ENCODE measurements around the gene SEC61G. TPM values are rescaled to one million over a fixed set of nuclear protein-coding genes. Genes with fewer than 3 reads are reported as not detected.
A peak's percentile ranks its signal among the peaks of the same experiment; 100 is the strongest.

The SEC61G gene
- total RNA-seq: 177 to 195 TPM (median 194 TPM) in 3 replicates
- long read RNA-seq, transcript SEC61G-201 (4 exons, 462 nt): major isoform, 190 of 218 reads
- long read RNA-seq, transcript SEC61G-202 (4 exons, 459 nt): minor isoform, 9 of 218 reads
- long read RNA-seq, transcript SEC61G-204 (4 exons, 512 nt): minor isoform, 6 of 218 reads
- long read RNA-seq, partial matches to known transcripts: 8 of 218 reads
- long read RNA-seq, other reads (novel, unspliced or antisense): 5 of 218 reads

- H3K4me3 Mint-ChIP-seq (ENCODE audit: unreplicated experiment): peak within 1 kb of the TSS; percentile 99
- peak; percentile 98 for DNase-seq (ENCODE audit: low spot score)
- no peaks in the 10 kb centered on the region for H3K9me3 Mint-ChIP-seq (ENCODE audit: low read depth)
- H3K4me1 Mint-ChIP-seq (ENCODE audit: low read depth): peaks cover 40% of the 10 kb centered on the region
- peak within 1 kb of the TSS; percentile 96 for H3K27ac Mint-ChIP-seq (ENCODE audit: unreplicated experiment)
- H3K27me3 Mint-ChIP-seq (ENCODE audit: low read depth): no peaks in the 10 kb centered on the region
- peaks cover 3% of the 10 kb centered on the region for H3K36me3 Mint-ChIP-seq (ENCODE audit: low read depth)
- no peak for TF ChIP-seq CTCF (IDR thresholded peaks at IDR 0.05)
These were observed at the start of gene SEC61G for GRCh38 chr7:54758702-54759592. Gene SEC61G, minus strand, starts transcription at chr7:54759211. Its CDS starts 1,623 bp downstream, at chr7:54757588.

- Mint-ChIP-seq H3K27me3 (ENCODE audit: low read depth) (peaks cover 6% of the 10 kb centered on the region), H3K27ac (ENCODE audit: unreplicated experiment) (no peak overlapping the region), H3K4me1 (ENCODE audit: low read depth) (peaks cover 4% of the 10 kb centered on the region), H3K9me3 (ENCODE audit: low read depth) (no peaks in the 10 kb centered on the region), H3K4me3 (ENCODE audit: unreplicated experiment) (no peak overlapping the region), H3K36me3 (ENCODE audit: low read depth) (peaks cover 3% of the 10 kb centered on the region)
- TF ChIP-seq CTCF (IDR thresholded peaks at IDR 0.05): no peak
- no peak for DNase-seq (ENCODE audit: low spot score)
These were observed 43.8 kb upstream of the SEC61G start for GRCh38 chr7:54802841-54803240.

DNA sequence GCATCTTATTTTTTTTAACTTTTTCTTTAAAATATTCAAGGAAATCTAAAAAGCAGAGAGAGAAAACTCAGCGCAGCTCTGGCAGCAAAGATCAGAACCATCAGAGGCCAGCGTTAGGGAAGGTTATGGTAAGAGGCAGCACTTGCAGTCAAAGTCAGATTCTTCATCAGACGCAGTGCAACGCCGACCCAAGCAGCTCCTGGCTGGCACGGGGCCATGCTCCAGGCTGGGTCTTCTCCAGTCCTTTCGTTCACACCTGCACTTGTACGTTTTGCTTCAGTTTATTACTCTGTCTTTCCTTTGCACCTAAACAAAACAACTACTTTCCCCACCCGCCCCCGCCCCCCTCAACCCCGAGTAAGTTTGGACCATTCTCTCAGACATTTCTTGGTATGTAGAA lies 43.1 kb upstream of the SEC61G start:
- H3K4me3 Mint-ChIP-seq (ENCODE audit: unreplicated experiment): no peak overlapping the region
- peaks cover 4% of the 10 kb centered on the region for H3K4me1 Mint-ChIP-seq (ENCODE audit: low read depth)
- H3K27ac Mint-ChIP-seq (ENCODE audit: unreplicated experiment): no peak overlapping the region
- peaks cover 3% of the 10 kb centered on the region for H3K36me3 Mint-ChIP-seq (ENCODE audit: low read depth)
- no peak for DNase-seq (ENCODE audit: low spot score)
- TF ChIP-seq CTCF (IDR thresholded peaks at IDR 0.05): no peak
- peaks cover 6% of the 10 kb centered on the region for H3K27me3 Mint-ChIP-seq (ENCODE audit: low read depth)
- H3K9me3 Mint-ChIP-seq (ENCODE audit: low read depth): no peaks in the 10 kb centered on the region

GRCh38 chr7:54799792-54800191 lies 40.8 kb upstream of the SEC61G start:
- Mint-ChIP-seq H3K36me3 (ENCODE audit: low read depth) (peaks cover 2% of the 10 kb centered on the region), H3K27me3 (ENCODE audit: low read depth) (peaks cover 6% of the 10 kb centered on the region), H3K4me1 (ENCODE audit: low read depth) (peaks cover 4% of the 10 kb centered on the region), H3K27ac (ENCODE audit: unreplicated experiment) (no peak overlapping the region), H3K4me3 (ENCODE audit: unreplicated experiment) (no peak overlapping the region), H3K9me3 (ENCODE audit: low read depth) (no peaks in the 10 kb centered on the region)
- TF ChIP-seq CTCF (IDR thresholded peaks at IDR 0.05): no peak
- DNase-seq (ENCODE audit: low spot score): no peak

DNA sequence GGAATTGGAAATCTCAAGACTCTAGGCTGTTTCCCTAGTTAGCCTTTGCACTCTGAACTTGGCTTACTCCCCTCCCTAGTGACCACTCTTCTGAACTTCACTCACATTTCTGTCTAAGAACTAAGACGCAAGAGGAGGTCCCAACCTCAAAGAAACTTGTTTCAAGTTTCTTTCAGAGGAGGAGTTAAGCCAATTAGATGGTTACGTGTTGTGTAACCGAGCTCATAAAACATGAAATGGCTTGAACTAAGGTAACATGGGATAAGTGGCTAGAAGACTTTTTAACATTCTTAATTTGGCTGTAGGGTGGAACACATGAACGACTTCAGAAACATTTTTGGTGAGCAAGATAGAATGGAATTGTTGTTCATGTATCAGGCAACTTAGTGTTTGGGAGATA lies 39.5 kb upstream of the SEC61G start:
- peaks cover 2% of the 10 kb centered on the region for H3K9me3 Mint-ChIP-seq (ENCODE audit: low read depth)
- peaks cover 6% of the 10 kb centered on the region for H3K27me3 Mint-ChIP-seq (ENCODE audit: low read depth)
- TF ChIP-seq CTCF (IDR thresholded peaks at IDR 0.05): no peak
- peaks cover 4% of the 10 kb centered on the region for H3K4me1 Mint-ChIP-seq (ENCODE audit: low read depth)
- no peak overlapping the region for H3K27ac Mint-ChIP-seq (ENCODE audit: unreplicated experiment)
- no peak overlapping the region for H3K4me3 Mint-ChIP-seq (ENCODE audit: unreplicated experiment)
- DNase-seq (ENCODE audit: low spot score): no peak
- peaks cover 2% of the 10 kb centered on the region for H3K36me3 Mint-ChIP-seq (ENCODE audit: low read depth)
